ENCODE results near the gene NECAB3. TPM values are rescaled to one million over a fixed set of nuclear protein-coding genes. Genes with fewer than 3 reads are reported as not detected.

Gene NECAB3
- polyA plus RNA-seq, 1 of the 3 experiments (the other 2 are of a cell fraction), result 20.1 TPM

DNA sequence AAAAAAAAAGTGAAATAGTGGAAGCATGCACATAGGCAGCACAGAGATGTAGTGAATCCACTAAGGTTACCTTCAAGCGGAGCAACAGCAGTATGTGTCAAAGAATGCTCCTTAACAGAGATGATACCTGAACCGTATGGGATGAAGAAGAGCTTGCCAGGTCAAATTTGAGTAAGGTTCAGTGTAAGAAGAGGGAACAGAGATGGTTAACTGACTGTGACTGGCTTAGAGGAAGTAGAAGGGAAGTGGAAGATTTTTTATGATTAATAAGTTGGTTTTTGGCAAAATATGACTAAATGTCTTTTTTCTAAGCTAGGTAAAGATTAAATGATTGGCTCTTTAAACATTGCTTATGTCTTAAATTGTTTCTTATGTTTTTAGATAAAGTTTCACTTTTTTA lies 64.7 kb downstream of the NECAB3 start:
- ChIA-PET CTCF (interaction anchor here (0.8 kb wide), 1 partner anchor 14 kb away, joined by 3 read pairs; no protein-coding TSS in a partner anchor), POLR2A (no interaction called here)
- Histone ChIP-seq H2AFZ (ENCODE audit: low read depth) (no peak overlapping the region), H3K4me3 (ENCODE audit: low read depth in 2 of 2, low read length in 1 of 2) (no peak overlapping the region), H3K9ac (no peak overlapping the region), H3K79me2 (ENCODE audit: insufficient read depth) (no peaks in the 10 kb centered on the region), H3K27ac (ENCODE audit: low read depth in 2 of 2, low read length in 1 of 2) (no peak overlapping the region), H3K27me3 (ENCODE audit: insufficient read depth) (no peaks in the 10 kb centered on the region), H3K36me3 (replicated peaks in 1 of 2; ENCODE audit: control insufficient read depth in 1 of 2, insufficient read depth in 2 of 2, low read length in 1 of 2) (peaks cover 30 to 62% of the 10 kb centered on the region in 2 experiments), H4K20me1 (ENCODE audit: insufficient read depth) (no peaks in the 10 kb centered on the region), H3K9me2 (no peaks in the 10 kb centered on the region), H3K4me2 (no peak overlapping the region), H3F3A (replicated peaks; ENCODE audit: insufficient read depth) (no peaks in the 10 kb centered on the region), H3K4me1 (ENCODE audit: control insufficient read depth in 1 of 2, insufficient read depth in 2 of 2, low read depth in 1 of 2, low read length in 1 of 2) (peaks cover 0 to 15% of the 10 kb centered on the region in 2 experiments; a peak in 2 of 4 replicates), H3K9me3 (no peaks in the 10 kb centered on the region)
- 100% methylated on average over 2 of the region's 2 CpGs for WGBS (ENCODE audit: low lambda C conversion rate)
- TF ChIP-seq, protein P1, sequence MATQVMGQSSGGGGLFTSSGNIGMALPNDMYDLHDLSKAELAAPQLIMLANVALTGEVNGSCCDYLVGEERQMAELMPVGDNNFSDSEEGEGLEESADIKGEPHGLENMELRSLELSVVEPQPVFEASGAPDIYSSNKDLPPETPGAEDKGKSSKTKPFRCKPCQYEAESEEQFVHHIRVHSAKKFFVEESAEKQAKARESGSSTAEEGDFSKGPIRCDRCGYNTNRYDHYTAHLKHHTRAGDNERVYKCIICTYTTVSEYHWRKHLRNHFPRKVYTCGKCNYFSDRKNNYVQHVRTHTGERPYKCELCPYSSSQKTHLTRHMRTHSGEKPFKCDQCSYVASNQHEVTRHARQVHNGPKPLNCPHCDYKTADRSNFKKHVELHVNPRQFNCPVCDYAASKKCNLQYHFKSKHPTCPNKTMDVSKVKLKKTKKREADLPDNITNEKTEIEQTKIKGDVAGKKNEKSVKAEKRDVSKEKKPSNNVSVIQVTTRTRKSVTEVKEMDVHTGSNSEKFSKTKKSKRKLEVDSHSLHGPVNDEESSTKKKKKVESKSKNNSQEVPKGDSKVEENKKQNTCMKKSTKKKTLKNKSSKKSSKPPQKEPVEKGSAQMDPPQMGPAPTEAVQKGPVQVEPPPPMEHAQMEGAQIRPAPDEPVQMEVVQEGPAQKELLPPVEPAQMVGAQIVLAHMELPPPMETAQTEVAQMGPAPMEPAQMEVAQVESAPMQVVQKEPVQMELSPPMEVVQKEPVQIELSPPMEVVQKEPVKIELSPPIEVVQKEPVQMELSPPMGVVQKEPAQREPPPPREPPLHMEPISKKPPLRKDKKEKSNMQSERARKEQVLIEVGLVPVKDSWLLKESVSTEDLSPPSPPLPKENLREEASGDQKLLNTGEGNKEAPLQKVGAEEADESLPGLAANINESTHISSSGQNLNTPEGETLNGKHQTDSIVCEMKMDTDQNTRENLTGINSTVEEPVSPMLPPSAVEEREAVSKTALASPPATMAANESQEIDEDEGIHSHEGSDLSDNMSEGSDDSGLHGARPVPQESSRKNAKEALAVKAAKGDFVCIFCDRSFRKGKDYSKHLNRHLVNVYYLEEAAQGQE (IDR thresholded peaks at IDR 0.05; ENCODE audit: low read depth, low read length), result no peak
- no peak for TF ChIP-seq TCF12 (IDR thresholded peaks at IDR 0.05)
- TF ChIP-seq, protein P2, sequence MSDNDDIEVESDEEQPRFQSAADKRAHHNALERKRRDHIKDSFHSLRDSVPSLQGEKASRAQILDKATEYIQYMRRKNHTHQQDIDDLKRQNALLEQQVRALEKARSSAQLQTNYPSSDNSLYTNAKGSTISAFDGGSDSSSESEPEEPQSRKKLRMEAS (IDR thresholded peaks at IDR 0.05; ENCODE audit: low read depth), result no peak
- TF ChIP-seq EZH2phosphoT487 (IDR thresholded peaks at IDR 0.05; ENCODE audit: borderline replicate concordance, low read depth), result no peak
- TF ChIP-seq, protein P3, sequence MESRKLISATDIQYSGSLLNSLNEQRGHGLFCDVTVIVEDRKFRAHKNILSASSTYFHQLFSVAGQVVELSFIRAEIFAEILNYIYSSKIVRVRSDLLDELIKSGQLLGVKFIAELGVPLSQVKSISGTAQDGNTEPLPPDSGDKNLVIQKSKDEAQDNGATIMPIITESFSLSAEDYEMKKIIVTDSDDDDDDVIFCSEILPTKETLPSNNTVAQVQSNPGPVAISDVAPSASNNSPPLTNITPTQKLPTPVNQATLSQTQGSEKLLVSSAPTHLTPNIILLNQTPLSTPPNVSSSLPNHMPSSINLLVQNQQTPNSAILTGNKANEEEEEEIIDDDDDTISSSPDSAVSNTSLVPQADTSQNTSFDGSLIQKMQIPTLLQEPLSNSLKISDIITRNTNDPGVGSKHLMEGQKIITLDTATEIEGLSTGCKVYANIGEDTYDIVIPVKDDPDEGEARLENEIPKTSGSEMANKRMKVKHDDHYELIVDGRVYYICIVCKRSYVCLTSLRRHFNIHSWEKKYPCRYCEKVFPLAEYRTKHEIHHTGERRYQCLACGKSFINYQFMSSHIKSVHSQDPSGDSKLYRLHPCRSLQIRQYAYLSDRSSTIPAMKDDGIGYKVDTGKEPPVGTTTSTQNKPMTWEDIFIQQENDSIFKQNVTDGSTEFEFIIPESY (IDR thresholded peaks at IDR 0.05; ENCODE audit: borderline replicate concordance, low read depth), result no peak
- TF ChIP-seq RXRA (IDR thresholded peaks at IDR 0.05; ENCODE audit: borderline replicate concordance, low read depth), result no peak
- TF ChIP-seq, protein P4, sequence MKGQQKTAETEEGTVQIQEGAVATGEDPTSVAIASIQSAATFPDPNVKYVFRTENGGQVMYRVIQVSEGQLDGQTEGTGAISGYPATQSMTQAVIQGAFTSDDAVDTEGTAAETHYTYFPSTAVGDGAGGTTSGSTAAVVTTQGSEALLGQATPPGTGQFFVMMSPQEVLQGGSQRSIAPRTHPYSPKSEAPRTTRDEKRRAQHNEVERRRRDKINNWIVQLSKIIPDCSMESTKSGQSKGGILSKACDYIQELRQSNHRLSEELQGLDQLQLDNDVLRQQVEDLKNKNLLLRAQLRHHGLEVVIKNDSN (IDR thresholded peaks at IDR 0.05; ENCODE audit: borderline replicate concordance, low read depth), result no peak
- TF ChIP-seq, protein P5, sequence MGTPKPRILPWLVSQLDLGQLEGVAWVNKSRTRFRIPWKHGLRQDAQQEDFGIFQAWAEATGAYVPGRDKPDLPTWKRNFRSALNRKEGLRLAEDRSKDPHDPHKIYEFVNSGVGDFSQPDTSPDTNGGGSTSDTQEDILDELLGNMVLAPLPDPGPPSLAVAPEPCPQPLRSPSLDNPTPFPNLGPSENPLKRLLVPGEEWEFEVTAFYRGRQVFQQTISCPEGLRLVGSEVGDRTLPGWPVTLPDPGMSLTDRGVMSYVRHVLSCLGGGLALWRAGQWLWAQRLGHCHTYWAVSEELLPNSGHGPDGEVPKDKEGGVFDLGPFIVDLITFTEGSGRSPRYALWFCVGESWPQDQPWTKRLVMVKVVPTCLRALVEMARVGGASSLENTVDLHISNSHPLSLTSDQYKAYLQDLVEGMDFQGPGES (IDR thresholded peaks at IDR 0.05; ENCODE audit: low read depth, low read length), result no peak
- TF ChIP-seq MEF2A (IDR thresholded peaks at IDR 0.05; ENCODE audit: borderline replicate concordance, low read depth), result no peak
- TF ChIP-seq FOXM1 (IDR thresholded peaks at IDR 0.05; ENCODE audit: low read depth), result no peak
- DNase-seq, result no peak

Other genes starting within 250 kb of the NECAB3 start
- gene SNTA1, start 230.7 kb downstream of the NECAB3 start, polyA plus RNA-seq (2012; rRNA removed), result 11.2 TPM in 2 replicates
- gene CBFA2T2, start 184.3 kb downstream of the NECAB3 start, polyA plus RNA-seq (2012; rRNA removed), result 11.0 and 11.7 TPM in 2 replicates
- gene C20orf144, start 12.1 kb downstream of the NECAB3 start, polyA plus RNA-seq (2012; rRNA removed), result 0.12 and 0.13 TPM in 2 replicates
- 0.19 and 0.25 TPM in 2 replicates for gene ACTL10, start 7.5 kb downstream of the NECAB3 start, polyA plus RNA-seq (2012; rRNA removed)
- 12.4 and 15.0 TPM in 2 replicates for gene E2F1, start 12.0 kb upstream of the NECAB3 start, polyA plus RNA-seq (2012; rRNA removed)
- gene PXMP4, start 45.9 kb upstream of the NECAB3 start, polyA plus RNA-seq (2012; rRNA removed), result 5.6 and 5.7 TPM in 2 replicates
- 2.8 and 3.2 TPM in 2 replicates for gene ZNF341, start 57.6 kb upstream of the NECAB3 start, polyA plus RNA-seq (2012; rRNA removed)
- 83.1 and 123 TPM in 2 replicates for gene CHMP4B, start 136.9 kb upstream of the NECAB3 start, polyA plus RNA-seq (2012; rRNA removed)